ENCODE data around the gene SLC16A13.
"Not testable (repeated sequence)": the region's sequence is repeated elsewhere in the genome, so short reads cannot be mapped to it uniquely, and the experiment has no call there.

Gene SLC16A13

GRCh38 chr17:7034955-7035590, 742 bp upstream of the SLC16A13 start:
- DNase-seq: no peak

- no peak for DNase-seq
Measured at GRCh38 chr17:7038025-7038862, 2.4 kb downstream of the SLC16A13 start.

- DNase-seq: no peak
Measured at GRCh38 chr17:7039832-7040231, 4.0 kb downstream of the SLC16A13 start.

- no peak for DNase-seq
Measured at GRCh38 chr17:7041607-7042500, 6.0 kb downstream of the SLC16A13 start.

GRCh38 chr17:7042501-7043181, 6.8 kb downstream of the SLC16A13 start:
- no peak for DNase-seq

- DNase-seq: no peak
Measured at GRCh38 chr17:7043182-7043496, 7.3 kb downstream of the SLC16A13 start.

- no peak for DNase-seq
Measured at GRCh38 chr17:7043497-7044198, 7.8 kb downstream of the SLC16A13 start, which contains the start of gene SLC16A11. Gene SLC16A11, minus strand, starts transcription at chr17:7044092. Its CDS starts 579 bp downstream, at chr17:7043513.

- DNase-seq: no peak
Measured at GRCh38 chr17:7045492-7046126, 9.8 kb downstream of the SLC16A13 start.

- no peak for DNase-seq
Measured at GRCh38 chr17:7046127-7046724, 10.4 kb downstream of the SLC16A13 start.

- DNase-seq: not testable (repeated sequence)
Measured at GRCh38 chr17:7046725-7047397, 11.0 kb downstream of the SLC16A13 start.

GRCh38 chr17:7047566-7047965, 11.8 kb downstream of the SLC16A13 start:
- DNase-seq: no peak

- DNase-seq: no peak
Measured at GRCh38 chr17:7048968-7049367, 13.2 kb downstream of the SLC16A13 start.

- not testable (repeated sequence) for DNase-seq
Measured at GRCh38 chr17:7050583-7050982, 14.8 kb downstream of the SLC16A13 start.

- DNase-seq: no peak
Measured at GRCh38 chr17:7056386-7056785, 20.6 kb downstream of the SLC16A13 start.

- no peak for DNase-seq
Measured at GRCh38 chr17:7058831-7059447, 23.1 kb downstream of the SLC16A13 start.

- DNase-seq: no peak
Measured at GRCh38 chr17:7060165-7060891, 24.5 kb downstream of the SLC16A13 start.

- no peak for DNase-seq
Measured at GRCh38 chr17:7063518-7064094, 27.8 kb downstream of the SLC16A13 start.

GRCh38 chr17:7064261-7064660, 28.4 kb downstream of the SLC16A13 start:
- no peak for DNase-seq

GRCh38 chr17:7067198-7067597, 31.4 kb downstream of the SLC16A13 start:
- DNase-seq: no peak
